Measurements from ENCODE around the gene PHOSPHO1.

The PHOSPHO1 gene

DNA sequence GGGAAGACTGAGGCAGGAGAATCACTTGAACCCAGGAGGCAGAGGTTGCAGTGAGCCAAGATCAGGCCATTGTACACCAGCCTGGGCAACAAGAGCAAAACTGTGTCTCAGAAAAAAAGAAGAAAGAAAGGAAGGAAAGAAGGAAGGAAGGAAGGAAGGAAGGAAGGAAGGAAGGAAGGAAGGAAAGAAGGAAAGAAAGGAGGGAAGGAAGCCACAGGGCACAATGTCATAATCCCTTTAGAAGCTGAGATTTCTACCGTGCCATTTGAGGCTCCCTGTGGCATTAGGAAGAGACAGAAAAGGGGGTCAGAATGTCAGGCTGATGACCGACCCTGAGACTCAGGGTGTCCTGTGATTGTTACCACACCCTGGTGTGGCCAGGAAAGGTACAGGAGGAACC is 26.8 kb downstream of the PHOSPHO1 start:
- POLR2A ChIA-PET, result no interaction called here
- TF ChIP-seq ZNF133 (tag by site-specific recombination; IDR thresholded peaks at IDR 0.05) (no peak), ZNF423 (tag by site-specific recombination; IDR thresholded peaks at IDR 0.05) (no peak), ZNF366 (tag by site-specific recombination; conservative IDR thresholded peaks at IDR 0.05) (peak; percentile 90)
- CTCF ChIA-PET, result interaction anchor here (0.6 to 1.7 kb wide), 6 partner anchors 10 to 412 kb away, joined by 3 to 8 read pairs (median 4); no protein-coding TSS in a partner anchor

DNA sequence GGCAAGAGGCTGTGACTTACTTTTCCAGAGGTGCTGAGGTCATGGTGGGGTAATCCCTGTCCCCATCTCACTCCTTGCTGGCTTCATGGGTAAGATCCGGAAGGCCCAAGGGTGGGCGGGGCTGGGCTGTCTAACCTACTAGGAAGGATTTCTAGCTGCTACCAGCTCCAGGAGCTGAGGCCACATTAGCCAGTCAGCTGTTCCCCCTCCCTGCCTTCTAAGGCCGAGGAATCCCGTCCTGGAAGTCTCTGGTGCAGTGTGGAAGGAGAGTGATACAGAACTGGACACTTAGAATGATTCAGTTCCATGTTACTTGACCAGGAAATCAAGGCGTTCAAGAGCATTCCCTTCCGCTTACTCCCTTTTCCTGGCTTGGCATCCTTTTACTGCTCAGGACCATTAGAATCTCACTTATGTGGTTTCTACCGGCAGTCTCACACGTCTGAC is 29.1 kb downstream of the PHOSPHO1 start:
- no peaks in the 10 kb centered on the region for H3K4me1 ChIP-seq (ENCODE audit: control insufficient read depth, insufficient read depth, low read length)
- ChIA-PET CTCF (interaction anchor here (1.0 kb wide), 1 partner anchor 22 kb away, joined by 3 read pairs; no protein-coding TSS in a partner anchor), POLR2A (no interaction called here)
- no peak overlapping the region for H3K27ac ChIP-seq (ENCODE audit: extremely low read depth, low read depth, low read length)
- no peaks in the 10 kb centered on the region for H3K9me3 ChIP-seq (ENCODE audit: control insufficient read depth, insufficient read depth, low read depth, low read length)
- no peaks in the 10 kb centered on the region for H3K36me3 ChIP-seq (ENCODE audit: control insufficient read depth in 2 of 2, insufficient read depth in 1 of 2, low read length in 2 of 2)
- H3K4me3 ChIP-seq (ENCODE audit: low read depth, low read length), result no peak overlapping the region
- TF ChIP-seq, protein P1, sequence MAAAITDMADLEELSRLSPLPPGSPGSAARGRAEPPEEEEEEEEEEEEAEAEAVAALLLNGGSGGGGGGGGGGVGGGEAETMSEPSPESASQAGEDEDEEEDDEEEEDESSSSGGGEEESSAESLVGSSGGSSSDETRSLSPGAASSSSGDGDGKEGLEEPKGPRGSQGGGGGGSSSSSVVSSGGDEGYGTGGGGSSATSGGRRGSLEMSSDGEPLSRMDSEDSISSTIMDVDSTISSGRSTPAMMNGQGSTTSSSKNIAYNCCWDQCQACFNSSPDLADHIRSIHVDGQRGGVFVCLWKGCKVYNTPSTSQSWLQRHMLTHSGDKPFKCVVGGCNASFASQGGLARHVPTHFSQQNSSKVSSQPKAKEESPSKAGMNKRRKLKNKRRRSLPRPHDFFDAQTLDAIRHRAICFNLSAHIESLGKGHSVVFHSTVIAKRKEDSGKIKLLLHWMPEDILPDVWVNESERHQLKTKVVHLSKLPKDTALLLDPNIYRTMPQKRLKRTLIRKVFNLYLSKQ (tag by site-specific recombination; IDR thresholded peaks at IDR 0.05; ENCODE audit: borderline replicate concordance), result no peak
- TF ChIP-seq ZNF184 (tag by site-specific recombination; IDR thresholded peaks at IDR 0.05), result no peak
- TF ChIP-seq ZNF549 (tag by site-specific recombination; IDR thresholded peaks at IDR 0.05), result no peak
- TF ChIP-seq ZNF423 (tag by site-specific recombination; IDR thresholded peaks at IDR 0.05), result no peak
- TF ChIP-seq, protein P2, sequence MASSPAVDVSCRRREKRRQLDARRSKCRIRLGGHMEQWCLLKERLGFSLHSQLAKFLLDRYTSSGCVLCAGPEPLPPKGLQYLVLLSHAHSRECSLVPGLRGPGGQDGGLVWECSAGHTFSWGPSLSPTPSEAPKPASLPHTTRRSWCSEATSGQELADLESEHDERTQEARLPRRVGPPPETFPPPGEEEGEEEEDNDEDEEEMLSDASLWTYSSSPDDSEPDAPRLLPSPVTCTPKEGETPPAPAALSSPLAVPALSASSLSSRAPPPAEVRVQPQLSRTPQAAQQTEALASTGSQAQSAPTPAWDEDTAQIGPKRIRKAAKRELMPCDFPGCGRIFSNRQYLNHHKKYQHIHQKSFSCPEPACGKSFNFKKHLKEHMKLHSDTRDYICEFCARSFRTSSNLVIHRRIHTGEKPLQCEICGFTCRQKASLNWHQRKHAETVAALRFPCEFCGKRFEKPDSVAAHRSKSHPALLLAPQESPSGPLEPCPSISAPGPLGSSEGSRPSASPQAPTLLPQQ (tag by site-specific recombination; IDR thresholded peaks at IDR 0.05), result no peak
- no peak for TF ChIP-seq ZNF785 (tag by site-specific recombination; IDR thresholded peaks at IDR 0.05)
- TF ChIP-seq ZSCAN16 (tag by site-specific recombination; IDR thresholded peaks at IDR 0.05), result no peak
- no peak for TF ChIP-seq SP2 (tag by site-specific recombination; IDR thresholded peaks at IDR 0.05)
- no peak for TF ChIP-seq ZNF677 (tag by site-specific recombination; IDR thresholded peaks at IDR 0.05)
- TF ChIP-seq ZNF416 (tag by site-specific recombination; IDR thresholded peaks at IDR 0.05), result no peak
- no peak for TF ChIP-seq ZBTB1 (tag by site-specific recombination; IDR thresholded peaks at IDR 0.05)
- TF ChIP-seq, protein P3, sequence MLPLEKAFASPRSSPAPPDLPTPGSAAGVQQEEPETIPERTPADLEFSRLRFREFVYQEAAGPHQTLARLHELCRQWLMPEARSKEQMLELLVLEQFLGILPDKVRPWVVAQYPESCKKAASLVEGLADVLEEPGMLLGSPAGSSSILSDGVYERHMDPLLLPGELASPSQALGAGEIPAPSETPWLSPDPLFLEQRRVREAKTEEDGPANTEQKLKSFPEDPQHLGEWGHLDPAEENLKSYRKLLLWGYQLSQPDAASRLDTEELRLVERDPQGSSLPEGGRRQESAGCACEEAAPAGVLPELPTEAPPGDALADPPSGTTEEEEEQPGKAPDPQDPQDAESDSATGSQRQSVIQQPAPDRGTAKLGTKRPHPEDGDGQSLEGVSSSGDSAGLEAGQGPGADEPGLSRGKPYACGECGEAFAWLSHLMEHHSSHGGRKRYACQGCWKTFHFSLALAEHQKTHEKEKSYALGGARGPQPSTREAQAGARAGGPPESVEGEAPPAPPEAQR (tag by site-specific recombination; IDR thresholded peaks at IDR 0.05), result no peak
- TF ChIP-seq HOXD13 (CRISPR knock-in tag; IDR thresholded peaks at IDR 0.05; ENCODE audit: borderline replicate concordance), result no peak

More for the DNA sequence above, 26.8 kb downstream of the PHOSPHO1 start:
- Histone ChIP-seq H3K9me3 (ENCODE audit: control insufficient read depth, insufficient read depth, low read depth, low read length) (no peaks in the 10 kb centered on the region), H3K4me3 (ENCODE audit: low read depth, low read length) (no peak overlapping the region), H3K36me3 (ENCODE audit: control insufficient read depth in 2 of 2, insufficient read depth in 1 of 2, low read length in 2 of 2) (no peaks in the 10 kb centered on the region), H3K4me1 (ENCODE audit: control insufficient read depth, insufficient read depth, low read length) (no peaks in the 10 kb centered on the region), H3K27ac (ENCODE audit: extremely low read depth, low read depth, low read length) (no peak overlapping the region)

DNA sequence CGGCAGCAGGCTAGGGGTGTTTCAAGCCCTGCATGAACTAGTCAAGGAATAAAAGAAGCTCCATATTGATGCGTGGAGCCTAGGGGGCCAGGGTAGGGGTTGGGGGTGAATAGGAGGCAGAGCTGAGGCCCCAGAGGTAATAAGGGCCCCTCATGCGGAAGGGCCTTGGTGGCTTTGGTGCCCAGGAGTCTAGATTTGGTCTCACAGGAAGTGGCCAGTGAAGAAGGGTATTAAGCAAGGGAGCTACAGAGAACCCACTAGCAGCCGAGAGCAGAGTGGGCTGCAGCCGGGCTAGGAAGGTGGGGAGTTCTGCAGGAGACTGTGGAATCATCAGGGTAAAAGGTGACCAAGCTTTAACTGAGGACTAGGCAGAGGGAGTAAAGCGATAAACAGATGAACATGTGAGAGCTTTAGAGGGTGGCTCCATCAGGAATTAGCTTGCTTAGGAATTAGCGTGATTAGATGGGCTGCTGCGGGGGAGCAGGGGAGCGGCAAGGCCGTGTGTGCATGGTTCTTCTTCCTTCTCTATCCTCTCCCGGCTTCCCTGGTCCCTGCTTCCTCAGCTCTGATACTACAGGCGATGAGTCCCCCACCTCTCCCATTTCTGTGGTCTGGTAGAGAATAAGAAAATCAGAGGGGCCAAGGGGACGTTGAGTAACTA is 30.0 kb downstream of the PHOSPHO1 start:
- no peak overlapping the region for H3K4me3 ChIP-seq (ENCODE audit: low read depth, low read length)
- no peak for TF ChIP-seq ZNF404 (tag by site-specific recombination; IDR thresholded peaks at IDR 0.05)
- TF ChIP-seq ZNF514 (tag by site-specific recombination; IDR thresholded peaks at IDR 0.05), result no peak
- TF ChIP-seq ZNF175 (tag by site-specific recombination; IDR thresholded peaks at IDR 0.05), result no peak
- no peak for TF ChIP-seq ZNF335 (tag by site-specific recombination; conservative IDR thresholded peaks at IDR 0.05)
- no peak for TF ChIP-seq ZNF664 (tag by site-specific recombination; IDR thresholded peaks at IDR 0.05)
- TF ChIP-seq, protein P4, sequence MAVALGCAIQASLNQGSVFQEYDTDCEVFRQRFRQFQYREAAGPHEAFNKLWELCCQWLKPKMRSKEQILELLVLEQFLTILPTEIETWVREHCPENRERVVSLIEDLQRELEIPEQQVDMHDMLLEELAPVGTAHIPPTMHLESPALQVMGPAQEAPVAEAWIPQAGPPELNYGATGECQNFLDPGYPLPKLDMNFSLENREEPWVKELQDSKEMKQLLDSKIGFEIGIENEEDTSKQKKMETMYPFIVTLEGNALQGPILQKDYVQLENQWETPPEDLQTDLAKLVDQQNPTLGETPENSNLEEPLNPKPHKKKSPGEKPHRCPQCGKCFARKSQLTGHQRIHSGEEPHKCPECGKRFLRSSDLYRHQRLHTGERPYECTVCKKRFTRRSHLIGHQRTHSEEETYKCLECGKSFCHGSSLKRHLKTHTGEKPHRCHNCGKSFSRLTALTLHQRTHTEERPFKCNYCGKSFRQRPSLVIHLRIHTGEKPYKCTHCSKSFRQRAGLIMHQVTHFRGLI (tag by site-specific recombination; IDR thresholded peaks at IDR 0.05), result no peak
- no peak for TF ChIP-seq MZF1 (tag by site-specific recombination; IDR thresholded peaks at IDR 0.05; ENCODE audit: borderline replicate concordance)
- TF ChIP-seq, protein P5, sequence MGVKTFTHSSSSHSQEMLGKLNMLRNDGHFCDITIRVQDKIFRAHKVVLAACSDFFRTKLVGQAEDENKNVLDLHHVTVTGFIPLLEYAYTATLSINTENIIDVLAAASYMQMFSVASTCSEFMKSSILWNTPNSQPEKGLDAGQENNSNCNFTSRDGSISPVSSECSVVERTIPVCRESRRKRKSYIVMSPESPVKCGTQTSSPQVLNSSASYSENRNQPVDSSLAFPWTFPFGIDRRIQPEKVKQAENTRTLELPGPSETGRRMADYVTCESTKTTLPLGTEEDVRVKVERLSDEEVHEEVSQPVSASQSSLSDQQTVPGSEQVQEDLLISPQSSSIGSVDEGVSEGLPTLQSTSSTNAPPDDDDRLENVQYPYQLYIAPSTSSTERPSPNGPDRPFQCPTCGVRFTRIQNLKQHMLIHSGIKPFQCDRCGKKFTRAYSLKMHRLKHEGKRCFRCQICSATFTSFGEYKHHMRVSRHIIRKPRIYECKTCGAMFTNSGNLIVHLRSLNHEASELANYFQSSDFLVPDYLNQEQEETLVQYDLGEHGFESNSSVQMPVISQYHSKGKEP (tag by site-specific recombination; IDR thresholded peaks at IDR 0.05), result no peak
- TF ChIP-seq ZNF596 (tag by site-specific recombination; IDR thresholded peaks at IDR 0.05), result no peak
- ChIA-PET POLR2A (no interaction called here), CTCF (interaction anchor here (0.6 to 1.7 kb wide), 5 partner anchors 11 to 27 kb away, joined by 3 to 14 read pairs (median 4); no protein-coding TSS in a partner anchor)
- no peaks in the 10 kb centered on the region for H3K36me3 ChIP-seq (ENCODE audit: control insufficient read depth in 2 of 2, insufficient read depth in 1 of 2, low read length in 2 of 2)
- no peaks in the 10 kb centered on the region for H3K4me1 ChIP-seq (ENCODE audit: control insufficient read depth, insufficient read depth, low read length)
- no peak overlapping the region for H3K27ac ChIP-seq (ENCODE audit: extremely low read depth, low read depth, low read length)
- no peaks in the 10 kb centered on the region for H3K9me3 ChIP-seq (ENCODE audit: control insufficient read depth, insufficient read depth, low read depth, low read length)

Data from HEK293 (cell line).